HEK293 (cell line): ENCODE measurements around the gene ZNF672.

ENCODE experiments used
- CTCF ChIA-PET: fragments of 350-600 bp; formaldehyde crosslinking; extraction: SDS; loops from one replicate; lab custom pipeline; 2021; ENCODE audit warnings: antibody characterized with exemption; lab: Yijun Ruan, JAX
- POLR2A ChIA-PET: fragments of 300-600 bp; formaldehyde crosslinking; extraction: SDS; loops from one replicate; lab custom pipeline; 2020; ENCODE audit warnings: antibody characterized with exemption, inconsistent platforms; lab: Yijun Ruan, JAX
- H3K27ac ChIP-seq: fragments of 200-500 bp; sonication (Bioruptor generic); 2 replicates; pipeline ENCODE4 v1.5.1; 2014; ENCODE audit warnings: low read depth, low read length, control low read depth, inconsistent platforms; ENCODE audit errors: extremely low read depth
- H3K36me3 ChIP-seq, 2 experiments: fragments of 200-500 bp in 1 of 2; sonication (Bioruptor generic) in 1 of 2; 1 replicate in 1 of 2; 2 replicates in 1 of 2; pipeline ENCODE4 v1.5.1; 2014 to 2017; ENCODE audit warnings: inconsistent platforms in 2 of 2, low read length in 2 of 2; ENCODE audit not compliant: control insufficient read depth in 2 of 2, insufficient read depth in 1 of 2
- H3K4me1 ChIP-seq: fragments of 200-500 bp; sonication (Bioruptor generic); 2 replicates; pipeline ENCODE4 v1.5.1; 2014; ENCODE audit warnings: mild to moderate bottlenecking, low read length, inconsistent platforms; ENCODE audit not compliant: control insufficient read depth, insufficient read depth
- H3K4me3 ChIP-seq: 2 replicates; pipeline ENCODE4 v1.5.1; 2011; ENCODE audit warnings: low read depth, mild to moderate bottlenecking, control low read depth, low read length, moderate library complexity
- H3K9me3 ChIP-seq: fragments of 200-500 bp; sonication (Bioruptor generic); 2 replicates; pipeline ENCODE4 v1.5.1; 2014; ENCODE audit warnings: low read depth, low read length, inconsistent platforms; ENCODE audit not compliant: control insufficient read depth, insufficient read depth
- GLIS1 ChIP-seq: fragments of 450-650 bp; formaldehyde crosslinking; IDR thresholded peaks from 2 replicates; pipeline ENCODE4 v1.5.1; 2016; ENCODE audit warnings: missing biosample characterization, missing genetic modification characterization
- GLIS2 ChIP-seq: fragments of 450-650 bp; formaldehyde crosslinking; IDR thresholded peaks from 2 replicates; pipeline ENCODE4 v1.5.1; 2016; ENCODE audit warnings: missing biosample characterization, missing genetic modification characterization
- HOXA7 ChIP-seq: sonication (generic); formaldehyde crosslinking; IDR thresholded peaks from 2 replicates; pipeline ENCODE4 v1.8.1; 2022; ENCODE audit warnings: missing genetic modification reagents, borderline replicate concordance
- OSR2 ChIP-seq: fragments of 450-650 bp; formaldehyde crosslinking; IDR thresholded peaks from 2 replicates; pipeline ENCODE4 v1.5.1; 2016; ENCODE audit warnings: missing biosample characterization, missing genetic modification characterization
- SCRT2 ChIP-seq: fragments of 450-650 bp; formaldehyde crosslinking; IDR thresholded peaks from 2 replicates; pipeline ENCODE4 v1.5.1; 2016; ENCODE audit warnings: missing biosample characterization, missing genetic modification characterization
- SP2 ChIP-seq: fragments of 450-650 bp; formaldehyde crosslinking; IDR thresholded peaks from 2 replicates; pipeline ENCODE4 v1.5.1; 2016; ENCODE audit warnings: missing biosample characterization, missing genetic modification characterization
- TRIM28 ChIP-seq: IDR thresholded peaks from 2 replicates; pipeline ENCODE4 v1.6.1; 2011; ENCODE audit warnings: low read length, control low read depth, borderline replicate concordance
- ZBTB7A ChIP-seq: fragments of 450-650 bp; formaldehyde crosslinking; IDR thresholded peaks from 2 replicates; pipeline ENCODE4 v1.5.1; 2016; ENCODE audit warnings: low read depth, missing biosample characterization, missing genetic modification characterization
- ZIC2 ChIP-seq: fragments of 450-650 bp; formaldehyde crosslinking; IDR thresholded peaks from 2 replicates; pipeline ENCODE4 v1.5.1; 2016; ENCODE audit warnings: missing biosample characterization, missing genetic modification characterization
- ZNF335 ChIP-seq: fragments of 450-650 bp; formaldehyde crosslinking; conservative IDR thresholded peaks from 2 replicates; pipeline ENCODE4 v1.5.1; 2016; ENCODE audit warnings: missing biosample characterization, missing genetic modification characterization
- ZNF391 ChIP-seq: fragments of 450-650 bp; formaldehyde crosslinking; IDR thresholded peaks from 2 replicates; pipeline ENCODE4 v1.5.1; 2016; ENCODE audit warnings: low read depth, missing biosample characterization, missing genetic modification characterization, borderline replicate concordance
- ZNF501 ChIP-seq: fragments of 450-650 bp; formaldehyde crosslinking; IDR thresholded peaks from 2 replicates; pipeline ENCODE4 v1.5.1; 2016; ENCODE audit warnings: missing biosample characterization, missing genetic modification characterization
- ZSCAN30 ChIP-seq: fragments of 450-650 bp; IDR thresholded peaks from 2 replicates; pipeline ENCODE4 v1.5.1; 2018; ENCODE audit warnings: missing biosample characterization, mild to moderate bottlenecking, missing genetic modification characterization, moderate library complexity
- ZXDB ChIP-seq: fragments of 450-650 bp; formaldehyde crosslinking; IDR thresholded peaks from 2 replicates; pipeline ENCODE4 v1.5.1; 2016; ENCODE audit warnings: missing biosample characterization, missing genetic modification characterization
- TF ChIP-seq, protein P1 (sequence below): fragments of 450-650 bp; formaldehyde crosslinking; optimal IDR thresholded peaks from 2 replicates; pipeline ENCODE3; 2016; ENCODE audit warnings: missing biosample characterization, mild to moderate bottlenecking, missing genetic modification characterization
- TF ChIP-seq, protein P2 (sequence below): fragments of 450-650 bp; formaldehyde crosslinking; conservative IDR thresholded peaks from 2 replicates; pipeline ENCODE4 v1.5.1; 2016; ENCODE audit warnings: low read depth, missing biosample characterization, missing genetic modification characterization
- TF ChIP-seq, protein P3 (sequence below): fragments of 450-650 bp; formaldehyde crosslinking; IDR thresholded peaks from 2 replicates; pipeline ENCODE4 v1.5.1; 2016; ENCODE audit warnings: missing biosample characterization, missing genetic modification characterization

ZNF672 gene

DNA sequence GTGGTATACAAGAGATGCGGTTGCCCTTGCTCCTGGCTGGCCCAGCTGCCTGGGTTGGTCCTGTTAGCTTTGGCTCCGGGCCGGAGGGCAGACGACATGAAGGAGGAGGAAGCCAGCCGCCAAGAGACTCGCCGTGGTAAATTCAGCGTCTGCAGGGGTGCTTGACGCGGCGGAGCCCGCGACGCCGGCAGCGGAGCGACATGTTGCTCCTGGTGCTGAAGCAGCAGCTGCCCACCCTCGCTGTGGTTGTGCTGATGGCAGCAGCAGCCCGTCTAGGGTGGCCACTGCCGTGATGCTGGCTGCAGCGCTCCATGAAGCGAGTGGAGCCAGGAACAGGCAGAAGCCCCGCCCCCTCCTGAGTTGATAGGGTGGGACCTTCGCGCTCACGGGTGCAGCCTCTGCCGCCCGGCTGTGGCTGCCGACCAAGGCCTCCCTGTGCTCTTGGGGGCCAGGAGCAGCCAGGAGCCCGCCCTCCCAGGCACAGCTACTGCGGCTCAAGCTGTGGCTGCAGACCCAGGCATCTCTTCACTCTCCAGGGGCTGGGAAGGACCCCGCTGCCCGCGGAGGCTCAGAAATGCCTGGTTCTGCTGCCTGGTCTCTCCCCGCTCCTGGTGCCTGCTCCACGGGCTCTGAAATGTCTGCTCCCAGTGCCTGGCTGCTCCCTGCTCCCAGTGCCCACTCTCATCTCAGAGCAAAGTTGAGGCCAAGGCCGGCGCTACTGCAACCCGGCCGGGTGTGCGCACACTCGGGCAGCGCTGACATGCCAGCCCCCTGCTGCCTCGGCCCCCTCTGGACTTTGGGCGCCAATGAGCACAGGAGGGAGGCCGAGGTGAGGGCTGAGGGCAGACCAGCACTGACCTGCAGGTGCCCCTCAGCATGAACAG, 25.2 kb downstream of the ZNF672 start:
- H3K9me3 ChIP-seq: no peaks in the 10 kb centered on the region
- TF ChIP-seq ZNF335 (tag by site-specific recombination) (peak; percentile 50), TRIM28 (no peak), SP2 (peak; percentile 55), ZXDB (tag by site-specific recombination) (0 out of 2 replicates have a peak, but pooled peaks have one; percentile 32), OSR2 (0 out of 2 replicates have a peak, but pooled peaks have one; percentile 44), ZIC2 (tag by site-specific recombination) (0 out of 2 replicates have a peak, but pooled peaks have one; percentile 26), ZNF501 (tag by site-specific recombination) (0 out of 2 replicates have a peak, but pooled peaks have one; percentile 24), SCRT2 (tag by site-specific recombination) (peak; percentile 40; the same call in 1 of the 2 replicates), HOXA7 (CRISPR knock-in tag) (no peak), ZNF391 (tag by site-specific recombination) (no peak), GLIS1 (peak; percentile 37; the same call in 1 of the 2 replicates), ZBTB7A (no peak), ZSCAN30 (tag by site-specific recombination) (peak; percentile 84), GLIS2 (tag by site-specific recombination) (peak; percentile 54; the same call in 1 of the 2 replicates)
- TF ChIP-seq, protein P1, sequence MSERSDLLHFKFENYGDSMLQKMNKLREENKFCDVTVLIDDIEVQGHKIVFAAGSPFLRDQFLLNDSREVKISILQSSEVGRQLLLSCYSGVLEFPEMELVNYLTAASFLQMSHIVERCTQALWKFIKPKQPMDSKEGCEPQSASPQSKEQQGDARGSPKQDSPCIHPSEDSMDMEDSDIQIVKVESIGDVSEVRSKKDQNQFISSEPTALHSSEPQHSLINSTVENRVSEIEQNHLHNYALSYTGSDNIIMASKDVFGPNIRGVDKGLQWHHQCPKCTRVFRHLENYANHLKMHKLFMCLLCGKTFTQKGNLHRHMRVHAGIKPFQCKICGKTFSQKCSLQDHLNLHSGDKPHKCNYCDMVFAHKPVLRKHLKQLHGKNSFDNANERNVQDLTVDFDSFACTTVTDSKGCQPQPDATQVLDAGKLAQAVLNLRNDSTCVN (tag by site-specific recombination): peak; percentile 13
- TF ChIP-seq, protein P2, sequence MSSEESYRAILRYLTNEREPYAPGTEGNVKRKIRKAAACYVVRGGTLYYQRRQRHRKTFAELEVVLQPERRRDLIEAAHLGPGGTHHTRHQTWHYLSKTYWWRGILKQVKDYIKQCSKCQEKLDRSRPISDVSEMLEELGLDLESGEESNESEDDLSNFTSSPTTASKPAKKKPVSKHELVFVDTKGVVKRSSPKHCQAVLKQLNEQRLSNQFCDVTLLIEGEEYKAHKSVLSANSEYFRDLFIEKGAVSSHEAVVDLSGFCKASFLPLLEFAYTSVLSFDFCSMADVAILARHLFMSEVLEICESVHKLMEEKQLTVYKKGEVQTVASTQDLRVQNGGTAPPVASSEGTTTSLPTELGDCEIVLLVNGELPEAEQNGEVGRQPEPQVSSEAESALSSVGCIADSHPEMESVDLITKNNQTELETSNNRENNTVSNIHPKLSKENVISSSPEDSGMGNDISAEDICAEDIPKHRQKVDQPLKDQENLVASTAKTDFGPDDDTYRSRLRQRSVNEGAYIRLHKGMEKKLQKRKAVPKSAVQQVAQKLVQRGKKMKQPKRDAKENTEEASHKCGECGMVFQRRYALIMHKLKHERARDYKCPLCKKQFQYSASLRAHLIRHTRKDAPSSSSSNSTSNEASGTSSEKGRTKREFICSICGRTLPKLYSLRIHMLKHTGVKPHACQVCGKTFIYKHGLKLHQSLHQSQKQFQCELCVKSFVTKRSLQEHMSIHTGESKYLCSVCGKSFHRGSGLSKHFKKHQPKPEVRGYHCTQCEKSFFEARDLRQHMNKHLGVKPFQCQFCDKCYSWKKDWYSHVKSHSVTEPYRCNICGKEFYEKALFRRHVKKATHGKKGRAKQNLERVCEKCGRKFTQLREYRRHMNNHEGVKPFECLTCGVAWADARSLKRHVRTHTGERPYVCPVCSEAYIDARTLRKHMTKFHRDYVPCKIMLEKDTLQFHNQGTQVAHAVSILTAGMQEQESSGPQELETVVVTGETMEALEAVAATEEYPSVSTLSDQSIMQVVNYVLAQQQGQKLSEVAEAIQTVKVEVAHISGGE (tag by site-specific recombination): no peak
- TF ChIP-seq, protein P3, sequence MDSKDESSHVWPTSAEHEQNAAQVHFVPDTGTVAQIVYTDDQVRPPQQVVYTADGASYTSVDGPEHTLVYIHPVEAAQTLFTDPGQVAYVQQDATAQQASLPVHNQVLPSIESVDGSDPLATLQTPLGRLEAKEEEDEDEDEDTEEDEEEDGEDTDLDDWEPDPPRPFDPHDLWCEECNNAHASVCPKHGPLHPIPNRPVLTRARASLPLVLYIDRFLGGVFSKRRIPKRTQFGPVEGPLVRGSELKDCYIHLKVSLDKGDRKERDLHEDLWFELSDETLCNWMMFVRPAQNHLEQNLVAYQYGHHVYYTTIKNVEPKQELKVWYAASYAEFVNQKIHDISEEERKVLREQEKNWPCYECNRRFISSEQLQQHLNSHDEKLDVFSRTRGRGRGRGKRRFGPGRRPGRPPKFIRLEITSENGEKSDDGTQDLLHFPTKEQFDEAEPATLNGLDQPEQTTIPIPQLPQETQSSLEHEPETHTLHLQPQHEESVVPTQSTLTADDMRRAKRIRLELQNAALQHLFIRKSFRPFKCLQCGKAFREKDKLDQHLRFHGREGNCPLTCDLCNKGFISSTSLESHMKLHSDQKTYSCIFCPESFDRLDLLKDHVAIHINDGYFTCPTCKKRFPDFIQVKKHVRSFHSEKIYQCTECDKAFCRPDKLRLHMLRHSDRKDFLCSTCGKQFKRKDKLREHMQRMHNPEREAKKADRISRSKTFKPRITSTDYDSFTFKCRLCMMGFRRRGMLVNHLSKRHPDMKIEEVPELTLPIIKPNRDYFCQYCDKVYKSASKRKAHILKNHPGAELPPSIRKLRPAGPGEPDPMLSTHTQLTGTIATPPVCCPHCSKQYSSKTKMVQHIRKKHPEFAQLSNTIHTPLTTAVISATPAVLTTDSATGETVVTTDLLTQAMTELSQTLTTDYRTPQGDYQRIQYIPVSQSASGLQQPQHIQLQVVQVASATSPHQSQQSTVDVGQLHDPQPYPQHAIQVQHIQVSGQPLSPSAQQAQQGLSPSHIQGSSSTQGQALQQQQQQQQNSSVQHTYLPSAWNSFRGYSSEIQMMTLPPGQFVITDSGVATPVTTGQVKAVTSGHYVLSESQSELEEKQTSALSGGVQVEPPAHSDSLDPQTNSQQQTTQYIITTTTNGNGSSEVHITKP: 0 out of 2 replicates have a peak, but pooled peaks have one; percentile 11
- no peaks in the 10 kb centered on the region for H3K4me1 ChIP-seq
- CTCF ChIA-PET: no interaction called here
- H3K27ac ChIP-seq: no peak overlapping the region
- POLR2A ChIA-PET: no interaction called here
- peak overlapping the region; percentile 35 for H3K4me3 ChIP-seq
- H3K36me3 ChIP-seq: no peaks in the 10 kb centered on the region
